GM18511 (cell line): ENCODE data around the gene KBTBD7.
"Not testable (repeated sequence)": the region's sequence is repeated elsewhere in the genome, so short reads cannot be mapped to it uniquely, and the experiment has no call there.

ENCODE experiments used
- ATAC-seq: cut with Tn5 transposase; IDR thresholded peaks from one replicate; pipeline ENCODE4 v1.9.1; 2021; ENCODE audit warnings: mild to moderate bottlenecking, moderate library complexity; ENCODE audit not compliant: unreplicated experiment

Gene KBTBD7

DNA sequence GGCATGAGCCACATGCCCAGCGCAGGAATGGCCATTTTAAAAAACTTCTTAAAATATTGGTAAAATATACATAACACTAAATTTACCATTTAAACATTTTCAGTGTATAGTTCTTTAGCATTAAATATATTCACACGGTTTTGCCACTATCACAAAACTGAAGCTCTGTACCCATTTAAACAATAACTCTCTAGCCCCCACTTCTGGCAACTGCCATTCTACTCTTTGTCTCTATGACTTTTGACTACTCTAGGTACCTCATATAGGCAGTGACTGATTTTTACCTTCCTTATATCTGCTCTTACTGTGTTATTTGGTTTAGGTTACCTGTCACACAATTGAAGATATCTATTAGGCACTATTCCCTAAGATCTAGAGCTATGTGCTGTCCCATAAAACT, 2.3 kb upstream of the KBTBD7 start:
- no peak for ATAC-seq

- no peak for ATAC-seq
These were observed 1.6 kb upstream of the KBTBD7 start for GRCh38 chr13:41196011-41196410.

- ATAC-seq: no peak
These were observed 900 bp downstream of the KBTBD7 start for GRCh38 chr13:41193469-41193868.

- no peak for ATAC-seq
These were observed 5.8 kb downstream of the KBTBD7 start for GRCh38 chr13:41188584-41188983.

DNA sequence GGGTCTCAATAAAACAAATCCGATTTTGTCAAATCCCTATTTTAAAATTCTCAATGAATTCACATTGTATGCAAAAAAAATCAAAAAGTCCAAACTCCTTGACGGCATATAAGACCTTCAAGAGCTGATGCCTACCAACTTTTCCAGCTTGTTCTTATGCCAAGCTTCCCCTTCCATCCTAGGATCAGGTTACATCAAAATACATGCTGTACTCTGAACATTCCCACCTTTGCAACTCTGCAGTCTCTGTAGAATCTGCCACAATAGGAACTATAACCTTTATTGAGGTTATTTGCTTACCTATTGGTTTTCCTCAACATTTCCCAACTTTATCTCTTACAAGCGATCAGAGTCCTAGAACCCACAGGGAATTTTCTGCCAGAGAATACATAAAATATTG, 7.9 kb downstream of the KBTBD7 start:
- ATAC-seq: no peak

DNA sequence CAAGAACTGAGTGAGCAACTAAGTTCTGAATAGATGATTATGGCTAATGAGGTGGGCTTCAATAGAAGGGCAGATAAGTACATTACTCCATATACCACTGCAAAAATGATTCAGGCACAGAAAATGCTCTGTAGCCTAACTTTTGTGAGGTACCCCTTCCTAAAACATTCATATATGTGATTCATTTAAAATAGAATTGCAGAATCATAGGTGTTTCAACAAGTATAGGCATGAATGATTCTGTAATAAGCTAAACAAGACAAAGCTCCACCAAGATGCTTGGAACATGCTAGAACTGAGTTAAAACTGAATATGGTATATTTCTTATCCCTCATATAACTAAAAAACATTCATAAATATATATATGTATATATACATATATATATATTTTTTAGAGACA, 12.1 kb downstream of the KBTBD7 start:
- no peak for ATAC-seq

DNA sequence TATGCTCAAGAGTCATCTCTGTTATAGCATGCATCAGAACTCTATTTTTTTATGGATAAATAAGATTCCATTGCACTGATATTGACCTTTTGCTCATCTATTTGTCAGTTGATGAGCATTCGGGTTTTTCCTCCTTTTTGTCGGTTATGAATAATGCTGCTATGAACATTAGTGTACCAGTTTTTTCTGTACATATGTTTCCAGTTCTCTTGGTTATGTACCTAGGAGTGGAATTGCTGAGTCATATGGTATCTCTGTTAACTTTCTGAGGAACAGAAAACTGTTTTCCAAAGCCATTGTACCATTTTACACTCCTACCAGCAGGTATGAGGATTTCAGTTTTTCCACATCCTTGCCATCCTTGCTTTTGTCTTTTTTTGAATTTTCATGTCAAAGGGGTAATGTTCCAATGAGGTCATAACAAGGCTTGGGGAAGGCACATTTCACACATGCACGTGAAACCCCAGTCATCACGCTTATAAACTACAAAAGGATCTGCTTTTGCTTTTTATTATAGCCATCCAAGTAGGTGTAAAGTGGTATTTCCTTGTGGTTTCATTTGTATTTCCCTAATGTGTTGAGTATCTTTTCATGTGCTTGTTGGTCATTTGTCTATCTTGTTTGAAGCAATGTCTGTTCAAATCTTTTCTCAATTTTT, 14.6 kb downstream of the KBTBD7 start:
- no peak for ATAC-seq

DNA sequence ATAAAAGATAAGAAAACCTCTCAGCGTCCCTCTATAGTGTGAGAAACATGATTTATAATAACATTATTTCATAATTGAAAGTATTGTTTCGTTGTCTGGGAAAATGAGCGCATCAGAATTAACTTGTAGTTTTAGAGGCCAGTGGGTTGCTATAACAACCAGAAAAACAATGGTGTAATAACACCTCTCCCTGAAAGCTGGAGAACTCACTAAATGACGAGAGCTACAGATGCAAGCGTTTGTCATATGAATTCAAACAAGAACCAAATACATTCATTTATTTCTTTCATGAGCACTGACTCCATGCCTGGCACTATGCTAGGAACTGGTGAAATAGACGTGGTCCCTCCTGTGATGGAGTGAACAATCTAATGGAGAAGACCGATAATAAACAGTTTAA, 16.3 kb downstream of the KBTBD7 start:
- ATAC-seq: no peak

- no peak for ATAC-seq
These were observed 16.8 kb downstream of the KBTBD7 start for GRCh38 chr13:41177616-41178015.

DNA sequence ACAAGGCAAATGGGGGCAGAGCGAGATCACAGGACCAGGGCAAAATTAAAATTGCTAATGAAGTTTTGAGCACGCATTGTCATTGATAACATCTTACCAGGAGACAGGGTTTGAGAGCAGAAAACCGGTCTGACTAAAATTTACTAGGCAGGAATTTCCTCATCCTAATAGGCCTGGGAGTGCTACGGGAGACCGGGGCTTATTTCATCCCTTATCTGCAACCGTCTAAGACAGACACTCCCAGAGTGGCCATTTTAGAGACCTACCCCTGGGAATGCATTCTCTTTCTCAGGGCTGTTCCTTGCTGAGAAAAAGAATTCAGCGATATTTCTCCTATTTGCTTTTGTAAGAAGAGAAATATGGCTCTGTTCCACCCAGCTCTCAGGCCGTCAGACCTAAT, 18.8 kb downstream of the KBTBD7 start:
- not testable (repeated sequence) for ATAC-seq

DNA sequence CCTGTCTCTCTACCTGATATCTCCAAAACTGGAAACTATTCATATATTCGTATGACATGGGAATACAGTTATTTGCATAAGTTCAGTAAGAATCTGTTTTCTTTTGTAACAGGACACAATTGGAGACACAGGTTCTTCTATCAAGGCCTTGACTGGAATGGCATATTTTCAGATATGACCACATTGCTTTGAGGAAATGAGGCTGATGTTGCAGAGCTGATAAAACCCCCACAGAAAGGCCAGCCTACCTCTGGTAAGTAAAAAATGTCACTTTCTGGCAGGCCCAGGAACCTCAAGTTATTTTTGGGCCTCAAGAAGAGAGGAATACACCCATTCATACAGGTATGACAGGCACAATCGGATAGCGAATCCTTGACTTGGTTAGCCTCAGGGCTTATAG, 32.2 kb downstream of the KBTBD7 start:
- no peak for ATAC-seq

DNA sequence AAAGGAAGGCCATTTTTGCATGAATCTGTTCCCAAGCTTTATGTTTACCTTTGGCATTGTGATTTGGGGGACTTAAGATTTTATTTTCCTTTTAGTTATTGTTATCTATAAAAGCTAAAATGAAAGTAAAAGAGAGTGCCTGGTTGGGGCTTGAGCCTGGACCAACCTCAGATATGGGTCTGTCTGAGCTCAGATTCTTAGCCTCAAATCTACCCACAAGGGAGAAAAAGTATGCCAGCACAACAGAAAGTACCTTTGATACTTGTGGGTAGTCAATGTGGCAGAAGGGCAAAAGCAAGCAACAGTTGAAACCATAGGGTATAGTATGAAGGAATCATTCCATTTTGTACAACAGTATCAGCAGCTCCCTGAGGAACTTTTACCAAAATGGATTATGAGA, 35.2 kb downstream of the KBTBD7 start:
- no peak for ATAC-seq

- no peak for ATAC-seq
These were observed 37.2 kb downstream of the KBTBD7 start for GRCh38 chr13:41157048-41157717.

DNA sequence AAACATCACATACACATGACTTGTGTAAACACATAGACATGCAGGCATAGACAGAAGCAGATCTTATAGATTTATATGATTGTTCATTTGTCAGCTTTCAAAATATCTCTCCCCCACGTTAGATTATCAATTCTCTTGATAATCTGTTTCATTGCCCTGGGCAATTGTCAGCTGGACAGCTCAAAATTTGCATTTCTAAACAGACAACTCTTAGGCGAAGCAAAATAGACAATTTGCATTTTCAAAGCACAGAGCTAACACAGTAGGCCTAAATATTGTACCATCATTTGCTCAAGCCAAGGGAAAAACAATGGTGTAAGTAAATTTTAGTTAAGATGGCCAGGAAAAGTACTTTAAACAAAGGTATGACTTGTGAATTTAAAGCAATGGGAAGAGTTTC, 37.7 kb downstream of the KBTBD7 start:
- no peak for ATAC-seq

DNA sequence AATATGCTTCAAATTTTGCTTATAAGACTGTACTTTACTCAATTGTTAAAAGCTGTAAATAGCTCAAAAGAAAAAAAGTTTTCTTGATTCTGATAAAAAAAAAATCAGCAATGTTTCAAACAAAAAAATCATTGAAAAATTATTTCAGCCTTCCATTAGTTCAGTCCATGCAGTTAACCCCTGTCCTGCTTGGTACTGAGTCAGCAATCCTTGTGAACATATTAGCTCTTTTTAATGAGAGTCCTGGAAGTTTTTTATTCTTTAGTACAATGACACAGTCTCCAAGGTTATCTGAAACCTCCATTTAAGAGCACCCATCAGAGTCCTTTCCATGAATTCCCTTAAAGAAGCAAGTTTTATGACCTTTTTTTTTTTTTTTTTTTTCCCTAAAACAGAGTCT, 40.3 kb downstream of the KBTBD7 start:
- no peak for ATAC-seq

DNA sequence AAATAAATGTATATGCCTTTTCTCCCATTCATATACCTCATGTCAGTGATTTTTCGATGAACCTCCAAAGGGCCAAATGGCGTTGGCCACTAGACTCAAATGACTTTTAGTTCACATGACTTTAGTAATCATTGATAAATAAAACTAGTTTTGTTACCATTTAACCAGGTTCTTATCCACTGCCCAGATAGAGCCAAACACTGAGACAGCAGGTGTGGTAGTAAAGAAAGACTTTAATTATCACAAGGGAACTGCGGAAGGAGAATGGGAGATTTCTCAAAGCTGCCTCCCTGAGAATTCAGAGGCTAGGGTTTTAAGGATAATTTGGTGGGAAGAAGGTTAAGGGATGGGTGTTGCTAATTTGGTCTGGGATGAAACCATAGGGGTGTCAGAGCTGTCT, 42.4 kb downstream of the KBTBD7 start:
- no peak for ATAC-seq

DNA sequence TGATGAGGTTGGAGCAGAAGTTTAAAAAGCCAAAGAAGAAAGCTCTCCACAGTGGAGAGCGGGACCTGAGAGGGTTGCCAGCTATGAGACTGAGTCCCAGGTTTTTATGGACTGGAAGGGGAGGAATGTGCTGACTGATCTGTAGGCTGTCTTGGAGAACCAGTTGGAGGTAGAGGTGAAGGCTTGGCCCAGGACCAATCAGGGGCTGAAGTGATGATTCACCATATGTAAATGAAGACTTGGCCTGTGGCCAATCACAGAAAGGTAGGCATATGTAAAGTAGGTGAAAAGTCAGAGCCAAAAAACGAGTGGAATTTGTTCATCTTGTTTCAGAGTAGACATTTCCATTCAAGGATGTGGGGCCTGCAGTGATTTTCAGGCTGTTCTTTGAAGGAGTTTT, 44.3 kb downstream of the KBTBD7 start:
- ATAC-seq: no peak

DNA sequence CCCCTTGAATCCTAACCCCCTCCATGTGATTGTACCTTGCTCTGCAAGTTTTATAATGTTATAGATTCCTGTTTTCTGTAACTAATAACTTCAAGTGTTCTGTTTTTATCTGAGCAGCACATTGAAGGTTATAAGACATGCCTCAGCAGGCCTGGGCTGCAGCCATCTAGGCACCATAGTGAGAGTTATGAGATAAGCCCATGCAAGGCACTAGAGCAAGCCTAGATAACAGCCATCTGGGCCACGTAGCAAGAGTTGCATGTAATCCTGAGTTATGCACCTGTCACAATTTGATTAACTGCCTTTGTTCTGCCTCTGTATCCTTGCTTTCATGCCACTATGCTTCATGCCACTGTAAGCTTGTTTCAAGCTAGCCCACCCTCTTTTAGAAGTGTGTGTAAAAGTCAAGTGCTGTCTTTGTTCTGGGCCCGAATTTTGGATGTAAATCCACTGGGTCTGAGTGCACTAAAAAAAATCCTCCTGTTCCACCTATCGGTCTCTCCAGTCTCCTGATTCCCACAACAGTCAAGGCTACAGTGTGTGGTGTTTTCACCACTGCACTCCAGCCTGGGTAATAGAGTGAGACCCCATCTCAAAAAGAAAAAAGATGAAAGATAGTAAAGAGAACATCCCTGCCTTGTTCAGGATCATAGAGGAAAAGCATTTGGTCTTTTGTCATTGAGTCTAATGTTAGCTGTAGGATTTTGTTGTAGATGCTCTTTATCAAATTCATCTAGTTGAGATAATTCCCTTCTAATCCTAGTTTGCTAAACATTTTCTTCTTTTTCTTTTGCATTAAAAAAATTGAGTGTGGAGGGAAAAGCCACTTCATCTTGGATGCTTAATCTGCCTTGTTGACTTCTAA, 45.7 kb downstream of the KBTBD7 start:
- no peak for ATAC-seq

DNA sequence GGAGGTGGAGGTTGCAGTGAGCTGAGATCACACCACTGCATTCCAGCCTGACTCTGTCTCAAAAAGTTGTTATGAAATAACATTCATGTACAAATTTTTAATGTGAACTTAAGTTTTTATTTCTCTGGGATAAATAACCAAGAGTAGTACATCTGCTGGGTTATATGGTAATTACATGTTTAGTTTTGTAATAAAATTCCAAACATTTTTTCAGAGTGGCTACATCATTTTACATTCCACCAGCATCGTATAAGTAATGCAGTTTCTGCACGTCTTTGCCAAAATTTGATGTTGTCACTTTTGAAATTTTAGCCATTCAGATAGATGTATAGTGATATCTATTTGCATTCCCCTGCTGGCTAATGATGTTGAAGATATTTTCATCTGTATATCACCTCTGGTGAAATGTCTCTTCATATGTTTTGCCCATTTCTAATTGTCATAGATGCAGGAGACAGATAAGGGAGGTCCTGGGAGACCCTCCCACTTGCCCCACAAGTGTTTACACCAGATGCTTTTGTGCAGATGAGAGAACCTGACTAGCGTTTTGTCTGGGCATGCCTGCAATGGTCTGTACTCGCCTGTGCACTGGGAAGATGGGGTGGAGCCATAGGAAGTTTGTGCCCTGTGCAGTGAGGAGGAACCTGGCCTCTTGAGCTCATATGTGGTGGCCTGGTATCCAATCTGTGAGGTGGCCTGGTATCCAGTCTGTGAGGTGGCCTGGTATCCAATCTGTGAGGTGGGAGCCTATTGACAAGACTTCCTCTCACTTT, 49.0 kb downstream of the KBTBD7 start:
- no peak for ATAC-seq

DNA sequence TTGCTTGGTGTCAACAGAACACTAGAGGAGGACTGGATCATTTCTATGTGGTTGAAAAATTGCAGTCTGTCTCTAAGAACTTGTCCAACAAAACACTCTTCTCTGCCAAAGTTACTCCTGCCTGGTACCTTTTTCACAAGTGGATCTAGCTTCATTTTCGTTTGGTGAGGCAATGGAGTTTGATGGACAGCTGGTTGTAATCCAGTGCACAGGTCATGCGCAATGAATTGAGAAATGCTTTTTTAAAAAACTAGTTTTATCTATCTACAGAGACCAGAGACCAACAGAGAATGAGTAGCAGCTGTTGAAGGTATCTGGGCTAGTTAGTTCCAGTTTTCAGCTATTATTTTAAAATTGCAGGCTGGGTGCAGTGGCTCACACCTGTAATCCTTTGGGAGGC, 49.8 kb downstream of the KBTBD7 start:
- no peak for ATAC-seq
